IPS-18a (cell line): Measurements from ENCODE around the gene RYR2.

ENCODE experiments used
- H3K27ac ChIP-seq: one replicate; pipeline ENCODE4 v1.5.1; 2013; ENCODE audit warnings: low read length
- H3K27me3 ChIP-seq: one replicate; pipeline ENCODE4 v1.6.1; 2013; ENCODE audit warnings: mild to moderate bottlenecking, low read length; ENCODE audit not compliant: control insufficient read depth, insufficient read depth
- H3K36me3 ChIP-seq: one replicate; pipeline ENCODE4 v1.6.1; 2013; ENCODE audit warnings: low read depth, low read length; ENCODE audit not compliant: control insufficient read depth
- H3K4me1 ChIP-seq: one replicate; pipeline ENCODE4 v1.6.1; 2013; ENCODE audit warnings: low read depth, low read length; ENCODE audit not compliant: control insufficient read depth
- H3K4me3 ChIP-seq: one replicate; pipeline ENCODE4 v1.5.1; 2013; ENCODE audit warnings: low read length
- H3K9ac ChIP-seq: one replicate; pipeline ENCODE4 v1.6.1; 2013; ENCODE audit warnings: mild to moderate bottlenecking, low read length, moderate library complexity
- H3K9me3 ChIP-seq: one replicate; pipeline ENCODE4 v1.6.1; 2013; ENCODE audit warnings: low read depth, low read length; ENCODE audit not compliant: control insufficient read depth

RYR2 gene

DNA sequence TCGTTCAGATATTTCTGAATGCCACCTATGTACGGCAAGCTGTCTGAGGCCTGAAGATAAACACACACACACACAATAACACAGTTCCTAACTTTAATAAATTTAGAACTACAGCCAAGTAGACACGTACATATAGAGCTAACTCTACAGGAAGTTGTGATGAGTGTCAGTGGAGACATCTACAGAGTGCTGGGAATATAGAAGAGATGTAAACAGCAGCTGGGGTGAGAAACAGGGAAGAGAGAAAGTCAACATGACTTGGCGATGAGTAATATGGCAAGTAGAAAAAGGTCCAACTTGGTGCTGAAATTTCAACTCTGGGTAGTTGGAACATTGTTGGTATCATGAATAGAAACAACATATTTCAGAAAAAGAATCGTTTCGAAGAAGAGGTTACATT lies 642.3 kb downstream of the RYR2 start:
- H3K4me1 ChIP-seq = peaks cover 5% of the 10 kb centered on the region
- H3K27me3 ChIP-seq = no peaks in the 10 kb centered on the region
- no peaks in the 10 kb centered on the region for H3K36me3 ChIP-seq
- no peak overlapping the region for H3K4me3 ChIP-seq
- H3K9me3 ChIP-seq = no peaks in the 10 kb centered on the region
- no peak overlapping the region for H3K27ac ChIP-seq
- H3K9ac ChIP-seq = no peak overlapping the region

- H3K27ac ChIP-seq = no peak overlapping the region
- no peak overlapping the region for H3K4me3 ChIP-seq
- no peak overlapping the region for H3K9ac ChIP-seq
- peaks cover 5% of the 10 kb centered on the region for H3K4me1 ChIP-seq
- H3K27me3 ChIP-seq = no peaks in the 10 kb centered on the region
- H3K9me3 ChIP-seq = no peaks in the 10 kb centered on the region
- no peaks in the 10 kb centered on the region for H3K36me3 ChIP-seq
Observed at GRCh38 chr1:237685551-237685950, 643.6 kb downstream of the RYR2 start.

- Histone ChIP-seq H3K9me3 (no peaks in the 10 kb centered on the region), H3K36me3 (no peaks in the 10 kb centered on the region), H3K9ac (no peak overlapping the region), H3K27ac (no peak overlapping the region), H3K4me3 (no peak overlapping the region), H3K27me3 (no peaks in the 10 kb centered on the region), H3K4me1 (peaks cover 5% of the 10 kb centered on the region)
Observed at GRCh38 chr1:237687804-237688203, 645.8 kb downstream of the RYR2 start.

DNA sequence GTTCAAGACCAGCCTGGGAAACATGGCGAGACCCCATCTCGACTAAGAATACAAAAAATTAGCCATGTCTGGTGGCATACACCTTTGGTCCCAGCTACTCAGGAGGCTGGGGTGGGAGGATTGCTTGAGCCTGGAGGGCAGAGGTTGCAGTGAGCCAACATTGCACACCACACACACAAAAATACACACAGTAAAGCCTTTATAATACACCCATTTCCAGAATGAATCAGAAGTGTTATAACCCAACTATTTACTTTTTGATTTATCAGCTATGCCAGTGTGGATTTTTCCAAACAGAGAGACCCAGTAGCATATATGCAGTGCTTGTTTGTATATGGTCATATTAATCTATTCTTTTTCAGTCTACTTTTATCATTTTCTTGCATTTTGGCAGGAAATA lies 648.7 kb downstream of the RYR2 start:
- H3K27me3 ChIP-seq = no peaks in the 10 kb centered on the region
- no peaks in the 10 kb centered on the region for H3K9me3 ChIP-seq
- no peak overlapping the region for H3K4me3 ChIP-seq
- no peaks in the 10 kb centered on the region for H3K36me3 ChIP-seq
- H3K9ac ChIP-seq = no peak overlapping the region
- H3K27ac ChIP-seq = no peak overlapping the region
- no peaks in the 10 kb centered on the region for H3K4me1 ChIP-seq

DNA sequence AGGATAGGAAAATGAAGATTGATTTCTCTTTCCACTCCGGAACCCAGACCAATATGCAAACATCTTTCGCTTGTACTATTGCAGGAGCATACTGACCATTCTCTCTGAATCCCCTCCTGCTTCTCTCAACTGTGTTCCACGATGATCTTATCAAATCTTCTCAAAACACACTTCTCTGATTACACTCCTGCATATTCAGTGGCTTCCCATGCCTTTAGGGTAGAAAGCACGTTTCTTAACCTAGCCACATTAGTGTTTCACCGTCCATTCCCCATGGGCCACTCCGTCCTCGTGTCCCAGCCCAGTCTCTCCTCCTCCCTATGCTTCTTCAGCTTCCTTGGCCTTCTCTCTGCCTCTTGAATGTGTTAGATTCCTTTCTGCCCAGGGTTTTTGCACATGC lies 650.3 kb downstream of the RYR2 start:
- Histone ChIP-seq H3K9ac (no peak overlapping the region), H3K9me3 (no peaks in the 10 kb centered on the region), H3K36me3 (no peaks in the 10 kb centered on the region), H3K4me3 (no peak overlapping the region), H3K27me3 (no peaks in the 10 kb centered on the region), H3K4me1 (no peaks in the 10 kb centered on the region), H3K27ac (no peak overlapping the region)

GRCh38 chr1:237695878-237696277 lies 653.9 kb downstream of the RYR2 start:
- Histone ChIP-seq H3K36me3 (no peaks in the 10 kb centered on the region), H3K9me3 (no peaks in the 10 kb centered on the region), H3K4me1 (no peaks in the 10 kb centered on the region), H3K27me3 (no peaks in the 10 kb centered on the region), H3K9ac (no peak overlapping the region), H3K27ac (no peak overlapping the region), H3K4me3 (no peak overlapping the region)

GRCh38 chr1:237700181-237700580 lies 658.2 kb downstream of the RYR2 start:
- Histone ChIP-seq H3K27ac (no peak overlapping the region), H3K27me3 (no peaks in the 10 kb centered on the region), H3K4me3 (no peak overlapping the region), H3K4me1 (no peaks in the 10 kb centered on the region), H3K36me3 (no peaks in the 10 kb centered on the region), H3K9me3 (no peaks in the 10 kb centered on the region), H3K9ac (no peak overlapping the region)

DNA sequence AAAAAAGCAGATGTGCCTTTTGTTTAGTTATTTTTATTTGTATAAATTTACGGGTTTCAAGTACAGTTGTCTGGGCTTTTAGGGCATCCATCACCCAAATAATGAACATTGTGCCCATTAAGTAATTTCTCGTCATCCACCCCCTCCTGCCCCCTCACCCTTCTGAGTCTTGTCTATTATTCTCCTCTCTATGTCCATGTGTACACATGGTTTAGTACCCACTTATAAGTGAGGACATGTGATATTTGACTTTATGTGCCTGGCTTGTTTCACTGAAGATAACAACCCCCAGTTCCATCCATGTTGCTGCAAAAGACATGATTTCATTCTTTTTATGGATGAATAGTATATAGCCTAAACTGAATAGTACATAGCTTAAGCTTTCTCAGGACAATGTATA lies 659.5 kb downstream of the RYR2 start:
- Histone ChIP-seq H3K4me3 (no peak overlapping the region), H3K36me3 (no peaks in the 10 kb centered on the region), H3K9ac (no peak overlapping the region), H3K9me3 (no peaks in the 10 kb centered on the region), H3K4me1 (no peaks in the 10 kb centered on the region), H3K27ac (no peak overlapping the region), H3K27me3 (no peaks in the 10 kb centered on the region)

DNA sequence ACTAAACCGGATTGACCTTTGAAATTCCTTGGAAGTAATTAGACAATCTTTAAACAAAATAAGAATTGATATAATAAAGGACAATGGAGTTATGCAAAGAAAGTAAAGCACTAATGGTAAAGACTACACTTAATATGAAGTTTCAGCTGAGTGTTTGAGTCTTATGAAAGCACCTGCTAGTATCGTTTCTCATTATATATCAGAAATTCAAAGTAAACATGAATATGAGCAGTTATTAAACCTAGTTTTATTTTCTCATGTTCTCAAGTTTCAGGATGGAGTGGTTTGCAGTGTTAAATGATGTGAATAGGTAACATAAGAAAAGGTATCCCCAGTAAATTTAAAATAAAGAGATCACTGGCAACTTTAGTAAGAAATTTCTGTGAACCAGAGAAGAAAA lies 660.2 kb downstream of the RYR2 start:
- Histone ChIP-seq H3K36me3 (no peaks in the 10 kb centered on the region), H3K9ac (no peak overlapping the region), H3K4me1 (no peaks in the 10 kb centered on the region), H3K9me3 (no peaks in the 10 kb centered on the region), H3K27ac (no peak overlapping the region), H3K27me3 (no peaks in the 10 kb centered on the region), H3K4me3 (no peak overlapping the region)

DNA sequence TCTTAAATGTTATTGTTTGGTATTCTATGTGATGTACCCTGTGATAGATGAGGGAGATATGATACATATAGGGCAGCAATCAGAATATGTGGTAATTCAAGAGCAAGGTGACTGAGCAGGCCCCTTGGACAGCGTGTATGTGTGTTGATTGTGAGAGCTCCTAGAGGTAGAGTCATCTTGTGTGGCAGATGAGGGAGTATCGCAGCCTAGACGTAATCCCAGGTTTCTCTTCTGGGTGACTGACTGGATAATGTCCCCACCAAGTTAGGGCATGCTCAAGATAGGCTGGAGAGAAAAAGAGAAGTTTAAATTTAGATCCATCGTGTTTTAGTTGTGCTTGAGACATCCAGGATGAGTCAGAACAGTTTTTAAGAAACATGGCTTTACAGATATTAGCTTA lies 663.5 kb downstream of the RYR2 start:
- no peak overlapping the region for H3K27ac ChIP-seq
- H3K9ac ChIP-seq = no peak overlapping the region

DNA sequence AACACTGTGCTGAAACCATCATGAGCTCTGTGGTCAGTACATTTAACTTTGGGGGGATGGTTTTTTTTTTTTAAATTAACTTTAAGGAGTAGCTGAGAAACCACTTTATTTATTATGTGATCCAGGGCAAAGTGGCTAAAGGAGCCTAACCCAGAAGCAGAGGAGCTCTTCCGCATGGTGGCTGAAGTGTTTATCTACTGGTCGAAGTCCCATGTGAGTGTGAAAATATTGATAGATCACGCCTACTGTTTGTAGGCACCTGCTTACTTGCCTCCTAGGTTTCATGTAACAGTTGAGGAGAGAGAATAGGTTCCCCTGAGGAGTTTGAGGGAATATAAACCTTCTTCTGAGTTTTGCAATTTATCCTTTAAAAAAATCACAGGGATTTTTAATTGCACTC lies 667.4 kb downstream of the RYR2 start:
- Histone ChIP-seq H3K9me3 (no peaks in the 10 kb centered on the region), H3K4me3 (no peak overlapping the region), H3K36me3 (no peaks in the 10 kb centered on the region), H3K4me1 (no peaks in the 10 kb centered on the region), H3K9ac (no peak overlapping the region), H3K27me3 (no peaks in the 10 kb centered on the region), H3K27ac (no peak overlapping the region)

More for the DNA sequence above, 663.5 kb downstream of the RYR2 start:
- no peaks in the 10 kb centered on the region for H3K36me3 ChIP-seq
- no peak overlapping the region for H3K4me3 ChIP-seq
- no peaks in the 10 kb centered on the region for H3K27me3 ChIP-seq
- H3K9me3 ChIP-seq = no peaks in the 10 kb centered on the region
- no peaks in the 10 kb centered on the region for H3K4me1 ChIP-seq

DNA sequence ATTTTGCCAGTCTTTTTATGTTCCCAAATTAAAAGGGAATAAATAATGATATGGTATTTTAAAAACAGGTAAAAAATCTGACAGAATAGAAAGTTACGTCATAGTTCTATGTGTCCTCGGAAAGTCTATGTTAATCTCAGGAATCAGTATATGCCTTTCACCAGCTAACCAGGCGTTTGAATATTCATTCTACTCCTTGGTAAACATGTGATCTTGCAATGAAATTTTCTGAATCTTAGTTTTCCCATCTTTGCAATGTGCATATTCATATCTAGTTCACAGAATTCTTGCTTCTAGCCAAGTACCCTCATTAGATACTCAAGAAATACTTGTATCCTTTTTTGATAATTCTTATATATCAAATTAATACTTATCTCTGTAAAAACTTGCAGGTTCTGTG lies 669.3 kb downstream of the RYR2 start:
- H3K9ac ChIP-seq = no peak overlapping the region
- H3K27me3 ChIP-seq = no peaks in the 10 kb centered on the region
- no peaks in the 10 kb centered on the region for H3K9me3 ChIP-seq
- no peak overlapping the region for H3K27ac ChIP-seq
- no peaks in the 10 kb centered on the region for H3K36me3 ChIP-seq
- H3K4me1 ChIP-seq = no peaks in the 10 kb centered on the region
- no peak overlapping the region for H3K4me3 ChIP-seq
